HUES48 (cell line): ENCODE measurements around the gene LRRC74A.

Experiments
- H3K27ac ChIP-seq: one replicate; pipeline ENCODE4 v1.7.0; 2013; ENCODE audit warnings: low read depth, low read length, inconsistent platforms
- H3K27me3 ChIP-seq: 2 replicates; pipeline ENCODE4 v1.6.1; 2013; ENCODE audit warnings: mild to moderate bottlenecking, low read length; ENCODE audit not compliant: control insufficient read depth, insufficient read depth
- H3K36me3 ChIP-seq: 2 replicates; pipeline ENCODE4 v1.6.1; 2013; ENCODE audit warnings: low read length; ENCODE audit not compliant: control insufficient read depth, insufficient read depth
- H3K4me1 ChIP-seq: 2 replicates; pipeline ENCODE4 v1.6.1; 2013; ENCODE audit warnings: mild to moderate bottlenecking, low read length; ENCODE audit not compliant: control insufficient read depth, insufficient read depth
- H3K4me3 ChIP-seq: 2 replicates; pipeline ENCODE4 v1.5.1; 2013; ENCODE audit warnings: mild to moderate bottlenecking, low read depth, low read length
- H3K9ac ChIP-seq: 2 replicates; pipeline ENCODE4 v1.6.1; 2013; ENCODE audit warnings: mild to moderate bottlenecking, low read depth, low read length, moderate library complexity
- H3K9me3 ChIP-seq: 2 replicates; pipeline ENCODE4 v1.6.1; 2013; ENCODE audit warnings: low read length; ENCODE audit not compliant: control insufficient read depth, insufficient read depth

The LRRC74A gene

GRCh38 chr14:76810525-76810924, 15.7 kb upstream of the LRRC74A start:
- Histone ChIP-seq H3K27ac (no peak overlapping the region), H3K9me3 (no peaks in the 10 kb centered on the region), H3K27me3 (no peaks in the 10 kb centered on the region), H3K4me3 (no peak overlapping the region), H3K36me3 (peaks cover 39% of the 10 kb centered on the region), H3K4me1 (peaks cover 8% of the 10 kb centered on the region), H3K9ac (no peak overlapping the region)

- no peaks in the 10 kb centered on the region for H3K9me3 ChIP-seq
- H3K27me3 ChIP-seq: no peaks in the 10 kb centered on the region
- peaks cover 34% of the 10 kb centered on the region for H3K36me3 ChIP-seq
- peaks cover 8% of the 10 kb centered on the region for H3K4me1 ChIP-seq
- no peak overlapping the region for H3K9ac ChIP-seq
- no peak overlapping the region for H3K27ac ChIP-seq
- peak overlapping the region; percentile 85 for H3K4me3 ChIP-seq
These were observed 15.2 kb upstream of the LRRC74A start for GRCh38 chr14:76810953-76811400.

GRCh38 chr14:76811561-76811960, 14.6 kb upstream of the LRRC74A start:
- H3K9me3 ChIP-seq: no peaks in the 10 kb centered on the region
- H3K4me3 ChIP-seq: peak overlapping the region; percentile 85
- peaks cover 8% of the 10 kb centered on the region for H3K4me1 ChIP-seq
- H3K27me3 ChIP-seq: no peaks in the 10 kb centered on the region
- H3K9ac ChIP-seq: no peak overlapping the region
- no peak overlapping the region for H3K27ac ChIP-seq
- peaks cover 28% of the 10 kb centered on the region for H3K36me3 ChIP-seq

DNA sequence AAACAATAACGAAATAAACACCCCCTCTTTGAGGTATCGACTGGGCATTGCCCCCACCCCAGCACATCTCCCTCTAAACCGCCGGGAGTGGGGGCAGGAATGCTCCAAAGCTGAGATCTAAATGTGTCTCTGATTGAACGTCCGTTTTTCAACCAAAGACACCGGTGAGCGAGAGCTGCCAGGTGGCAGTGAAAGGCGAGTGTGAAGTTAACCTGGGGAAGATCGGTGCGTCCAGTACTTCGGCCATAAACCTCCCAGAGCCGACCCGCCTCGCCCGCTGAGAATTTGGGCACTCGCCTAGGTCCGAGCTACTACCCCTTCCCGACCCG, 14.2 kb upstream of the LRRC74A start:
- Histone ChIP-seq H3K9me3 (no peaks in the 10 kb centered on the region), H3K27me3 (no peaks in the 10 kb centered on the region), H3K27ac (peak overlapping the region; percentile 77), H3K36me3 (peaks cover 23% of the 10 kb centered on the region), H3K4me3 (peak overlapping the region; percentile 85), H3K9ac (peak overlapping the region; percentile 83), H3K4me1 (peaks cover 8% of the 10 kb centered on the region)

GRCh38 chr14:76812422-76813383, 13.5 kb upstream of the LRRC74A start, which contains the start of gene ANGEL1:
Gene ANGEL1, minus strand, starts transcription at chr14:76812882. Its CDS starts 55 bp downstream, at chr14:76812827.
- peaks cover 17% of the 10 kb centered on the region for H3K36me3 ChIP-seq
- peaks cover 8% of the 10 kb centered on the region for H3K4me1 ChIP-seq
- H3K27me3 ChIP-seq: no peaks in the 10 kb centered on the region
- peak within 1 kb of the TSS; percentile 83 for H3K9ac ChIP-seq
- no peaks in the 10 kb centered on the region for H3K9me3 ChIP-seq
- H3K27ac ChIP-seq: peak within 1 kb of the TSS; percentile 77
- H3K4me3 ChIP-seq: peak within 1 kb of the TSS; percentile 85

- Histone ChIP-seq H3K9ac (no peak overlapping the region), H3K27me3 (no peaks in the 10 kb centered on the region), H3K27ac (no peak overlapping the region), H3K4me1 (peaks cover 8% of the 10 kb centered on the region), H3K9me3 (no peaks in the 10 kb centered on the region), H3K4me3 (no peak overlapping the region), H3K36me3 (no peaks in the 10 kb centered on the region)
These were observed 11.2 kb upstream of the LRRC74A start for GRCh38 chr14:76814726-76815645.

DNA sequence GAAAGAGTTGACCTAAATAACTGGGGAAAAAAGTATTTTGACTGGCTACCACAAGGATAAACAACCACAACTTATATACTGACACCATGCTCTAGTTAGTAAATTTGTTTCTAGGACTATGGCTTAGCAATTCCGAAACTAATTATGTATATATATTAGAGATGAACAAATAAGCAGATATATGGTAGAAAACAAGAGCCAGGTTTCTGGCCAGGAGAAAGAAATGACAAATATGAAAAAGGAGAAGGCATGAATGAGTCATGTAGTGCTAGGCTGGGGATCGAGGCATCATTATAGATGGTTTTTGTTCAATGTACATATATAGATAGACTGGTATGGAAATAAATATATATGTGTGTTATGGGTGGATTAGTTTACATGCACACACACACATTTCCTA, 5.5 kb upstream of the LRRC74A start:
- Histone ChIP-seq H3K4me3 (no peak overlapping the region), H3K4me1 (no peaks in the 10 kb centered on the region), H3K9ac (no peak overlapping the region), H3K27me3 (no peaks in the 10 kb centered on the region), H3K36me3 (no peaks in the 10 kb centered on the region), H3K27ac (no peak overlapping the region), H3K9me3 (peaks cover 4% of the 10 kb centered on the region; the same call in 1 of the 2 replicates)

GRCh38 chr14:76827696-76828296, 1.6 kb downstream of the LRRC74A start:
- Histone ChIP-seq H3K9ac (no peak overlapping the region), H3K4me3 (no peak overlapping the region), H3K27me3 (no peaks in the 10 kb centered on the region; the same call in 1 of the 2 replicates), H3K4me1 (peaks cover 21% of the 10 kb centered on the region), H3K9me3 (no peaks in the 10 kb centered on the region), H3K27ac (no peak overlapping the region), H3K36me3 (no peaks in the 10 kb centered on the region)

GRCh38 chr14:76828339-76829012, 2.3 kb downstream of the LRRC74A start:
- Histone ChIP-seq H3K27me3 (no peaks in the 10 kb centered on the region; the same call in 1 of the 2 replicates), H3K9ac (no peak overlapping the region), H3K4me1 (peaks cover 21% of the 10 kb centered on the region), H3K9me3 (no peaks in the 10 kb centered on the region), H3K36me3 (no peaks in the 10 kb centered on the region), H3K4me3 (no peak overlapping the region), H3K27ac (peak overlapping the region; percentile 5)

DNA sequence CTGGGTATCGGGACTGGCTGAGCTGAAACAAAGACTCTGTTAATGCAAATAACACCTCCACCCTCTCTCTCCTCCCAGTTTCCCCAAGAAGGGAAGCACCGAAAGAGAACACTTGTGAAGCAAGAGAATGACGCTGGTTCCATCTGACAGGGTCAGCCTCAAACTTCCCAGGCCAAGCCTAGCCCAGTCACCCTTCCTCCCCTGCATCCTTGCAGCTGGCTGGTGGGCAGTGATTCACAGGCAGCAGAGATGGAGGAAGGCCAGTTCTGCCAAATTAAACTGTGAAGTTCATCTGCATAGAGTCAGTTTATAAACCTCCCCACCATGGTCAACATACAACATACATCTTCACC, 2.8 kb downstream of the LRRC74A start:
- Histone ChIP-seq H3K9ac (no peak overlapping the region), H3K4me1 (peaks cover 21% of the 10 kb centered on the region), H3K27me3 (no peaks in the 10 kb centered on the region; the same call in 1 of the 2 replicates), H3K27ac (peak overlapping the region; percentile 5), H3K36me3 (no peaks in the 10 kb centered on the region), H3K4me3 (no peak overlapping the region), H3K9me3 (no peaks in the 10 kb centered on the region)
